ENCODE data around the gene WFS1.

DNA sequence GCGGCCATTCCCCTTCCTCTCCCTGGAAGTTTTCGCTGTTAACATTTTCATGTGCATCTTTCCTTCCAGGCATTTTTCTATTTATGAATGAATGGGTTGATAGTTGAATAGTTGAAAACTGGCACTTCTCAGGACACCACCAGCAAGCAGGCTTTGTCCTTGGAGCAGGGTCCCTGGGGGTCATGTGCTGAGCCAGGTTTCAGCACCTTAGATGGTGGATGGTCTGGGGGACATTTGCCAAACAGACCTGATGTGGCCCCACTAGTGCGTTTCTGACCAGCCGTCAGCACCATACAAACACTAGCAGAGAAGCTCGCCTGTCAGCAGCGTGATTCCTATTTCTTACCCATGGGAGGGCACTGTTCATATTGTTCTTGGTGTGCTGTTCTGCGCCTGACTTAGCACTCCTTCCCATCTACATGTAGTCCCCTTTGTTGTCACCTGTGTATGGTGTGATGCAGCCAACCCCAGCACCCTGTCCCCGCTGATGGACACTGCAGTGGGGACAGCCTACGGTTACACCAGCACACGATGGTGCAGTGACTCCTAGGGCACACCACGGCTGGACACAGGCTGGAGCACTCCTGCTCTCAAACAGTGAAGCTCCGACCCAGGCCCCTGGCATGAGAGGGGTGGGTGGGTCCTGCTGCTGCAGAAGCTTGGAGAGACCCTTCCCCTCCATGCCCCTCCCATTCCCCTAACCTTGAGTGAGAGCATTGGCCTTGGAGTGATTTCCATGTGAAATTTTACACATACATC, 27.2 kb upstream of the WFS1 start:
- TF ChIP-seq EP300 (IDR thresholded peaks at IDR 0.05; ENCODE audit: borderline replicate concordance) (no peak), YY1 (IDR thresholded peaks at IDR 0.05; ENCODE audit: low read depth) (no peak), CREB1 (IDR thresholded peaks at IDR 0.05; ENCODE audit: low read depth) (no peak), FOXM1 (IDR thresholded peaks at IDR 0.05; ENCODE audit: borderline replicate concordance, low read depth) (no peak), NFIC (IDR thresholded peaks at IDR 0.05) (no peak), EGR1 (IDR thresholded peaks at IDR 0.05) (no peak), RAD21 (IDR thresholded peaks at IDR 0.05; ENCODE audit: low read depth) (no peak)
